ENCODE results near the gene LRRC8E.

DNA sequence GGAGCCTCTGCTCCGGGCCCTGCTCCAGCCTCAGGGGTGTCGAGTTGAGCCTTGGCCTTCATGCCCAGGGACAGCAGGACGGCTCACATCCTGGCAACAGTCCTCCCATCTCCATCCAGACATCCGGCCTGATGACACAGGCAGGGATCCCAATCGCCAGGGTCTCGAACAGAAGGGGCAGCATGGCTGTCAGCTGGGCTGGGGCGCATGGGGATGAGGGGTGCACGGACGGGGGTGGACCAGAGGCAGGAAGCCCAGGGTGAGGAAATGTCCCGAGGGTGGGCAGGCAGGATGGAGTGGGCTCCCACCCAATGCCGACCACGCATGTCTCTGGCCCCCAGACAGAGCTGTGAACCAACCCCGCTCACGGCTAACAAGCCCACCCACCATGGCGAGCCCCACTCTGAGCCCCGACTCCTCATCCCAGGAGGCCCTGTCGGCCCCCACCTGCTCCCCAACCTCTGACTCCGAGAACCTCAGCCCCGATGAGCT, 42.1 kb upstream of the LRRC8E start:
- TF ChIP-seq EZH2 (IDR thresholded peaks at IDR 0.05; ENCODE audit: borderline replicate concordance) = no peak
- TF ChIP-seq, protein P1, sequence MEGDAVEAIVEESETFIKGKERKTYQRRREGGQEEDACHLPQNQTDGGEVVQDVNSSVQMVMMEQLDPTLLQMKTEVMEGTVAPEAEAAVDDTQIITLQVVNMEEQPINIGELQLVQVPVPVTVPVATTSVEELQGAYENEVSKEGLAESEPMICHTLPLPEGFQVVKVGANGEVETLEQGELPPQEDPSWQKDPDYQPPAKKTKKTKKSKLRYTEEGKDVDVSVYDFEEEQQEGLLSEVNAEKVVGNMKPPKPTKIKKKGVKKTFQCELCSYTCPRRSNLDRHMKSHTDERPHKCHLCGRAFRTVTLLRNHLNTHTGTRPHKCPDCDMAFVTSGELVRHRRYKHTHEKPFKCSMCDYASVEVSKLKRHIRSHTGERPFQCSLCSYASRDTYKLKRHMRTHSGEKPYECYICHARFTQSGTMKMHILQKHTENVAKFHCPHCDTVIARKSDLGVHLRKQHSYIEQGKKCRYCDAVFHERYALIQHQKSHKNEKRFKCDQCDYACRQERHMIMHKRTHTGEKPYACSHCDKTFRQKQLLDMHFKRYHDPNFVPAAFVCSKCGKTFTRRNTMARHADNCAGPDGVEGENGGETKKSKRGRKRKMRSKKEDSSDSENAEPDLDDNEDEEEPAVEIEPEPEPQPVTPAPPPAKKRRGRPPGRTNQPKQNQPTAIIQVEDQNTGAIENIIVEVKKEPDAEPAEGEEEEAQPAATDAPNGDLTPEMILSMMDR (IDR thresholded peaks at IDR 0.05; ENCODE audit: poor library complexity) = no peak
